ENCODE measurements around the gene KCNN3. TPM values are rescaled to one million over a fixed set of nuclear protein-coding genes. Genes with fewer than 3 reads are reported as not detected.

KCNN3 gene
- total RNA-seq, 2 experiments from 2014 or later: 0.02 to 0.14 TPM

- no peak overlapping the region for H3K27ac Mint-ChIP-seq
- peaks cover 3% of the 10 kb centered on the region for H3K27me3 Mint-ChIP-seq
- no peaks in the 10 kb centered on the region for H3K9me3 Mint-ChIP-seq
- no peak overlapping the region for H3K4me3 Mint-ChIP-seq
- peaks cover 14% of the 10 kb centered on the region for H3K4me1 Mint-ChIP-seq (ENCODE audit: low read depth)
- no peak for DNase-seq
- POLR2A ChIA-PET: no interaction called here
- H3K36me3 Mint-ChIP-seq: no peaks in the 10 kb centered on the region
- CTCF ChIA-PET: interaction anchor here (1.2 to 4.4 kb wide), 10 partner anchors 7 to 343 kb away, joined by 3 to 61 read pairs (median 6); partner anchors contain the start of gene KCNN3
- intact Hi-C loops (cut with micrococcal nuclease): no loop called here
Measured at GRCh38 chr1:154877370-154877974, 7.4 kb upstream of the KCNN3 start.

- no peak overlapping the region for H3K4me3 Mint-ChIP-seq
- H3K4me1 Mint-ChIP-seq (ENCODE audit: low read depth): peaks cover 14% of the 10 kb centered on the region
- CTCF ChIA-PET: interaction anchor here (1.0 to 4.4 kb wide), 5 partner anchors 18 to 342 kb away, joined by 3 to 39 read pairs (median 3); no protein-coding TSS in a partner anchor
- no peak overlapping the region for H3K27ac Mint-ChIP-seq
- no peaks in the 10 kb centered on the region for H3K9me3 Mint-ChIP-seq
- intact Hi-C loops (cut with micrococcal nuclease): no loop called here
- peaks cover 3% of the 10 kb centered on the region for H3K27me3 Mint-ChIP-seq
- POLR2A ChIA-PET: no interaction called here
- no peak for DNase-seq
- no peaks in the 10 kb centered on the region for H3K36me3 Mint-ChIP-seq
Measured at GRCh38 chr1:154876842-154877369, 6.8 kb upstream of the KCNN3 start.

DNA sequence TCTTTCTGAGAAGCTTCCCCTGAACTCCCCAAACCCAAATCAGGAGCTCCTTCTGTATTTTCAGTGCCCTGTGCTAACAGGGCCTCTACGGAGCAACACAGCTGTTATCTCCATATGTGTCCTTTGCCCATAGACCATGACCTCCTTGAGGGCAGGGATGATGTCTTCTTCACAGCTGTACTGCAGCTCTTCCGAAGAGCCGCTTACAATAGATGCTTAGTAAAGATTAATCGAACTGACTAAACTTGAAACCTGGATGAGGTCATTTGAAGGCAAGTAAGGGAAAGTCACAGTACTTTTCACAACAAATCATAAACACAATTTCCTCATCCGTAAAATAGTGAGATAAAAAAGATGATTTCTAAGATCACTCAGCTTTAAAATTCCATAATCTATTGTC is 4.4 kb upstream of the KCNN3 start:
- no peak overlapping the region for H3K27ac Mint-ChIP-seq
- H3K27me3 Mint-ChIP-seq: peaks cover 22% of the 10 kb centered on the region
- ChIA-PET POLR2A (no interaction called here), CTCF (interaction anchor here (0.6 to 1.5 kb wide), 7 partner anchors 11 to 395 kb away, joined by 3 to 6 read pairs (median 4); no protein-coding TSS in a partner anchor)
- DNase-seq: no peak
- intact Hi-C loops (cut with micrococcal nuclease): loop anchor here (5.0 kb wide), 1 partner anchor 112 kb away; no protein-coding TSS in a partner anchor
- no peaks in the 10 kb centered on the region for H3K36me3 Mint-ChIP-seq
- H3K4me1 Mint-ChIP-seq (ENCODE audit: low read depth): peaks cover 31% of the 10 kb centered on the region
- no peak overlapping the region for H3K4me3 Mint-ChIP-seq
- H3K9me3 Mint-ChIP-seq: no peaks in the 10 kb centered on the region

- ChIA-PET POLR2A (no interaction called here), CTCF (interaction anchor here (0.7 to 1.5 kb wide), 8 partner anchors 10 to 313 kb away, joined by 3 to 7 read pairs (median 4); no protein-coding TSS in a partner anchor)
- Mint-ChIP-seq H3K27ac (no peak overlapping the region), H3K4me1 (ENCODE audit: low read depth) (peaks cover 38% of the 10 kb centered on the region), H3K27me3 (peaks cover 33% of the 10 kb centered on the region), H3K4me3 (no peak overlapping the region), H3K36me3 (no peaks in the 10 kb centered on the region), H3K9me3 (no peaks in the 10 kb centered on the region)
- intact Hi-C loops (cut with micrococcal nuclease): loop anchor here (5.0 kb wide), 1 partner anchor 111 kb away; no protein-coding TSS in a partner anchor
- no peak for DNase-seq
Measured at GRCh38 chr1:154873321-154873950, 3.4 kb upstream of the KCNN3 start.

- no peak overlapping the region for H3K4me3 Mint-ChIP-seq
- no peak for DNase-seq
- H3K36me3 Mint-ChIP-seq: no peaks in the 10 kb centered on the region
- intact Hi-C loops (cut with micrococcal nuclease): loop anchor here (5.0 kb wide), 1 partner anchor 109 kb away; no protein-coding TSS in a partner anchor
- H3K27me3 Mint-ChIP-seq: peaks cover 42% of the 10 kb centered on the region
- POLR2A ChIA-PET: no interaction called here
- H3K9me3 Mint-ChIP-seq: no peaks in the 10 kb centered on the region
- peaks cover 39% of the 10 kb centered on the region for H3K4me1 Mint-ChIP-seq (ENCODE audit: low read depth)
- H3K27ac Mint-ChIP-seq: no peak overlapping the region
- CTCF ChIA-PET: interaction anchor here (0.6 kb wide), 1 partner anchor 190 kb away, joined by 3 read pairs; no protein-coding TSS in a partner anchor
Measured at GRCh38 chr1:154871374-154871773, 1.3 kb upstream of the KCNN3 start.

DNA sequence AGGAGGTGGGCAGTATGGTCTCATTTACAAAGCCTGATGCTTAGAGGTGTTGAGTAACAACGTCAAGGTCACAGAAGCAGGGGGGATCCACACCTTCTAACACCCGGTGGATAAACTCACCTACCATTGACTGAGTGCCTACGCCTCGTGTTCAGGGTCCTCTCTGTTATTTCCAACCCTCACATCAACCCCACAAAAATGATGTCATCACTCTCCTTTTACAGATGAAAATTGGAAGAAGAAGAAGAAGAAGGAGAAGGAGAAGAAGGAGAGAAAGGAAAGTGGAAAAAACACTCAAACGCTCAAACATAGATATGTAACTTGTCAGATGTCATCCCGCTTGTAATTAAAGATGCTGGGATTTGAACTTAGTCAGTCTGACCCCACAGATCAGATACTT is 653 bp upstream of the KCNN3 start:
- Mint-ChIP-seq H3K4me3 (no peak overlapping the region), H3K27ac (no peak overlapping the region), H3K4me1 (ENCODE audit: low read depth) (peaks cover 39% of the 10 kb centered on the region), H3K36me3 (no peaks in the 10 kb centered on the region), H3K9me3 (no peaks in the 10 kb centered on the region), H3K27me3 (peaks cover 45% of the 10 kb centered on the region)
- no peak for DNase-seq
- POLR2A ChIA-PET: no interaction called here
- intact Hi-C loops (cut with micrococcal nuclease): loop anchor here (5.0 kb wide), 1 partner anchor 108 kb away; no protein-coding TSS in a partner anchor
- CTCF ChIA-PET: interaction anchor here (1.0 to 1.5 kb wide), 4 partner anchors 8 to 311 kb away, joined by 3 to 9 read pairs (median 4); no protein-coding TSS in a partner anchor

DNA sequence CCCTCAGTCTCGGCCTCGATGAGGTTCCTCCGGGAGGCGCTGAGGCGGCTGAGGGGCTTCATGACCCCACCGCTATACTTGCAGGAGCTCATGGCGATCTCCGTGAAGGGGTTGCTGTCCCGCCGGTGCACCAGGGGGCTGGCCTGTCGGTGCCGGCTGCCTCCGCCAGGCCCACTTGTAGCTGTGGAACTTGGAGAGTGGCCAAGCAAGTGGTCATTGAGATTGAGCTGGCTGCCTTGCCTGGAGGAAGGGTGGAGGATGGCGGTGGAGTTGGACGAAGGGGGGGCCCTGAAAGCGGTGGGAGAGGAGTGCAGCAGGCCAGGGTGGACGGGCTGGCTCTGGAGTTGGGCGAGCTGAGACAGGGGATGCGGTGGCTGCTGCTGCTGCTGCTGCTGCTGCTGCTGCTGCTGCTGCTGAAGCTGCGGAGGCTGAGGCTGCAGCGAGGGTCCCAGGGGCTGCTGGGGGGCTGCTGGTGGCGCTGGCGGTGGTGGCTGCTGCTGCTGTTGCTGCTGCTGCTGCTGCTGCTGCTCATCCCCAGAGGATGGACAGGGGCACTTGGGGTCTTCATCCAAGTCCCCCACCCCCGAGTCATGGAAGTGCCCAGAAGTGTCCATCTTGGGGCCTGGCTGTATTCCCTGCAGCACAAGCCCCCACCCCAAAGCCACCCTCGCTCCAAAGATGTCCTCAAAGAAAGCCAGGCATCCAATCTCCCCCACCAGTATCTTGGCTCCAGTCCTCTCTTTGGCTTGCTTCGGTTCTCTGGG is 548 bp downstream of the KCNN3 start:
- H3K4me3 Mint-ChIP-seq: no peak overlapping the region
- ChIA-PET CTCF (interaction anchor here (1.0 to 1.5 kb wide), 5 partner anchors 9 to 310 kb away, joined by 3 to 9 read pairs (median 4); no protein-coding TSS in a partner anchor), POLR2A (no interaction called here)
- intact Hi-C loops (cut with micrococcal nuclease): loop anchor here (5.0 kb wide), 1 partner anchor 107 kb away; no protein-coding TSS in a partner anchor
- H3K36me3 Mint-ChIP-seq: no peaks in the 10 kb centered on the region
- peaks cover 35% of the 10 kb centered on the region for H3K4me1 Mint-ChIP-seq (ENCODE audit: low read depth)
- no peak overlapping the region for H3K27ac Mint-ChIP-seq
- DNase-seq: no peak
- peaks cover 44% of the 10 kb centered on the region for H3K27me3 Mint-ChIP-seq
- no peaks in the 10 kb centered on the region for H3K9me3 Mint-ChIP-seq

- CTCF ChIA-PET: interaction anchor here (0.6 to 3.4 kb wide), 5 partner anchors 11 to 309 kb away, joined by 3 to 15 read pairs (median 3); no protein-coding TSS in a partner anchor
- intact Hi-C loops (cut with micrococcal nuclease): no loop called here
- Mint-ChIP-seq H3K27me3 (peaks cover 42% of the 10 kb centered on the region), H3K4me3 (no peak overlapping the region), H3K36me3 (no peaks in the 10 kb centered on the region), H3K9me3 (no peaks in the 10 kb centered on the region), H3K4me1 (ENCODE audit: low read depth) (peaks cover 42% of the 10 kb centered on the region), H3K27ac (no peak overlapping the region)
- no peak for DNase-seq
- POLR2A ChIA-PET: interaction anchor here (2.8 kb wide), 1 partner anchor 11 kb away, joined by 10 read pairs; no protein-coding TSS in a partner anchor
Measured at GRCh38 chr1:154867841-154868605, 2.1 kb downstream of the KCNN3 start.

GRCh38 chr1:154867064-154867825 is 2.8 kb downstream of the KCNN3 start:
- H3K27ac Mint-ChIP-seq: no peak overlapping the region
- H3K4me3 Mint-ChIP-seq: no peak overlapping the region
- CTCF ChIA-PET: interaction anchor here (0.9 to 3.4 kb wide), 3 partner anchors 11 to 308 kb away, joined by 3 to 15 read pairs (median 4); no protein-coding TSS in a partner anchor
- DNase-seq: no peak
- peaks cover 50% of the 10 kb centered on the region for H3K4me1 Mint-ChIP-seq (ENCODE audit: low read depth)
- POLR2A ChIA-PET: interaction anchor here (0.9 to 2.8 kb wide), 2 partner anchors 10 to 17 kb away, joined by 3 to 10 read pairs; no protein-coding TSS in a partner anchor
- peaks cover 42% of the 10 kb centered on the region for H3K27me3 Mint-ChIP-seq
- no peaks in the 10 kb centered on the region for H3K36me3 Mint-ChIP-seq
- intact Hi-C loops (cut with micrococcal nuclease): no loop called here
- H3K9me3 Mint-ChIP-seq: no peaks in the 10 kb centered on the region

DNA sequence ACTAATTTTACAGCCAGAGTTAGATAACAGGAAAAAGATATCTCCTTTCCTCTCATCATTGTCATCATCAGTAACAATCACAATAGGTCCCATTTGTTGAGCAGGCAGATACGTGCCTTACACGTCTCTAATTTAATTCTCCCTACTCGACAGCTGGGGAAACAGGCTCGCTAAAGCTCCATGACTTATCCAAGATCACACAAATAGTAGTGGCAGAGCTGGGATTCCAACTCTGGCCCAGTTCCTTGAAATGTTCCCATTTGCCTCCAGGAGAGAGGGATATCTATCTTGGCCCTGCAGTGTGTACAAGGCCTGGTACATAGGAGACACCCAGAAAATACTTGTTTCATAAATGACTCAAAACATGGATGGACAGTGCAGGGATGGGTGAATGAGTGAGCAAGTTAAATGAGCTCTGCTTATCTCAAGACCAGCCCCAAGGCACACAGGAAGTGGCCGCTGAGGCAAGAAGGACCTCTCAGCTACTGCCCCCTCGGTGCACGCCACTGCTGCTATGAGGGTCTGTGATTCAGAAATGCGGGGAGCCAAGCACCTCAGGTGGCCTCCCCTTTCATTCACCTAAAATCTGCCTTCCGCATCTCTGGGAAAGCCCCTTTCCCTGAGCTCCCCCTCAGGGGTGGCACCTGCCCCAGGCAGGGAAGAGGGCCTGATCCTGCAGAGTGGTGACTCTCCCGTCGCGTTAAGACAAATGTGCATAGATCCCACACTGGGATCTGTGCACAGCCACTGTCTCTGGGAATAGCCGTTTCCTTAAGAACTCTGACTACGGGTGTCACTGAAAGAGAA is 3.6 kb downstream of the KCNN3 start:
- H3K9me3 Mint-ChIP-seq: no peaks in the 10 kb centered on the region
- intact Hi-C loops (cut with micrococcal nuclease): no loop called here
- peaks cover 42% of the 10 kb centered on the region for H3K27me3 Mint-ChIP-seq
- H3K4me1 Mint-ChIP-seq (ENCODE audit: low read depth): peaks cover 48% of the 10 kb centered on the region
- no peaks in the 10 kb centered on the region for H3K36me3 Mint-ChIP-seq
- no peak overlapping the region for H3K27ac Mint-ChIP-seq
- POLR2A ChIA-PET: interaction anchor here (0.9 to 2.8 kb wide), 2 partner anchors 9 to 16 kb away, joined by 3 to 10 read pairs; no protein-coding TSS in a partner anchor
- CTCF ChIA-PET: interaction anchor here (0.6 to 3.4 kb wide), 5 partner anchors 10 to 295 kb away, joined by 3 to 15 read pairs (median 3); no protein-coding TSS in a partner anchor
- no peak for DNase-seq
- no peak overlapping the region for H3K4me3 Mint-ChIP-seq

Data from activated CD4-positive, alpha-beta memory T cell treated with anti-CD3 and anti-CD28 coated beads for 36 hours (primary cell).